Fibroblast of mammary gland (primary cell): Measurements from ENCODE around the gene RGL1.

Experiments
- DNase-seq: peaks from one replicate; pipeline ENCODE4 v3.0.0-alpha.2; 2010; ENCODE audit warnings: low read depth
- H3K4me3 ChIP-seq: 2 replicates; pipeline ENCODE4 v1.5.1; 2011; ENCODE audit warnings: low read depth, mild to moderate bottlenecking, low read length, moderate library complexity; ENCODE audit not compliant: control insufficient read depth
- TF ChIP-seq, protein P1 (sequence below): conservative IDR thresholded peaks from 2 replicates; pipeline ENCODE4 v1.5.1; 2011; ENCODE audit warnings: low read depth, low read length, inconsistent platforms; ENCODE audit not compliant: control insufficient read depth, insufficient read depth

Gene RGL1

DNA sequence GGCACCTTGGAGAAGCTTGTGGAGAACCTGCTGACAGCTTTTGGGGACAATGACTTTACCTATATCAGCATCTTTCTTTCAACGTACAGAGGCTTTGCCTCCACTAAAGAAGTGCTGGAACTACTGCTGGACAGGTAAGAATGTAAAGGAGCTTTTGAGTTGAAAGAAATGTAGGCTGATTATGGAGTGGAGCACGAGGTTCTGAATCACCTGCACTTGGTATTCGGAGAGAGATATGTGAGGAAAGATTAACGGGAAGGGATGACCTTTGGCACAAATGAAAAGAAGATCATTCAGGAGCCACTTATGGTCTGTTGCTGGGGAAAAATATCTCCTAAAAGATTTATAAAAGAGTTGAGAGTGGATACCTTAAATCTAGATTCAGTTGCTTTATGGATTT is 42.7 kb downstream of the RGL1 start:
- DNase-seq = no peak
- no peak overlapping the region for H3K4me3 ChIP-seq
- TF ChIP-seq, protein P1, sequence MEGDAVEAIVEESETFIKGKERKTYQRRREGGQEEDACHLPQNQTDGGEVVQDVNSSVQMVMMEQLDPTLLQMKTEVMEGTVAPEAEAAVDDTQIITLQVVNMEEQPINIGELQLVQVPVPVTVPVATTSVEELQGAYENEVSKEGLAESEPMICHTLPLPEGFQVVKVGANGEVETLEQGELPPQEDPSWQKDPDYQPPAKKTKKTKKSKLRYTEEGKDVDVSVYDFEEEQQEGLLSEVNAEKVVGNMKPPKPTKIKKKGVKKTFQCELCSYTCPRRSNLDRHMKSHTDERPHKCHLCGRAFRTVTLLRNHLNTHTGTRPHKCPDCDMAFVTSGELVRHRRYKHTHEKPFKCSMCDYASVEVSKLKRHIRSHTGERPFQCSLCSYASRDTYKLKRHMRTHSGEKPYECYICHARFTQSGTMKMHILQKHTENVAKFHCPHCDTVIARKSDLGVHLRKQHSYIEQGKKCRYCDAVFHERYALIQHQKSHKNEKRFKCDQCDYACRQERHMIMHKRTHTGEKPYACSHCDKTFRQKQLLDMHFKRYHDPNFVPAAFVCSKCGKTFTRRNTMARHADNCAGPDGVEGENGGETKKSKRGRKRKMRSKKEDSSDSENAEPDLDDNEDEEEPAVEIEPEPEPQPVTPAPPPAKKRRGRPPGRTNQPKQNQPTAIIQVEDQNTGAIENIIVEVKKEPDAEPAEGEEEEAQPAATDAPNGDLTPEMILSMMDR = no peak

DNA sequence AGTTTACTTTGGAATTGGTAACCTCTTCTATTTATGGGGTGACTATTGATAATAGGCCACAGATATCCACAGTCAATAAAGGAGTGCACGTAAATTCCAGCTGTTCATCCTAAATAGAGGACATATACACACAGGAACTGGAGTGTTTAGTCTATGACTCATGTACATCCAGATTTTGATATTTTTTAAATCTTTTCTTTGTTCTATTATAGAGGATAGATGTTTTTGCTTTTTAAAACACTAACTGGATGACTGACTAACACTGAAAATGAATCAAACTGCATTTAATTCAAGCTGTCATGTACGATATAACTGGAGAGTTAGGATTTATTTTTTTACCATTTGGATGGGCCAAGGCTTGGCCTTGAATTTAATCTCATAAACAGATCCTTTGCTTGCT is 45.9 kb downstream of the RGL1 start:
- DNase-seq = no peak
- TF ChIP-seq, protein P1 = no peak
- no peak overlapping the region for H3K4me3 ChIP-seq

DNA sequence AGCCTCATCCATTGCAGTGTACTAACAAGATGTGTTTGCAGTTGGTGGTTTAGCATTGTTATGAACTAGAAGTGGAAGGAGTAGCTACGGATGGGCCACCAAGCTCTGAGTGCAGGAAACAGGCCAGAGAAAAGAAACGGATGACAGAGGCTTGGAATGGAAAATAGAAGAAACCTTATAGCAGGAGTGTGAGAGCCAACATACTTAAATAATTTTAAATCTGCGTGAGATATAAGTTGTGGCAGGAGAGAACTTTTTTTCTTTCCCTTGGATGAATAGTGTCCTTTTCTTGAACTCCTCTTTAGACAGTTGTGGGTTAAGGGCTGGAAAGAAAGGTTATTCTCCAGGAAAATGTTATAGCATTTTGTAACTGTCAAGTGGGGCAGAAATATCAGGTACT is 54.2 kb downstream of the RGL1 start:
- no peak for DNase-seq
- TF ChIP-seq, protein P1 = no peak
- no peak overlapping the region for H3K4me3 ChIP-seq

DNA sequence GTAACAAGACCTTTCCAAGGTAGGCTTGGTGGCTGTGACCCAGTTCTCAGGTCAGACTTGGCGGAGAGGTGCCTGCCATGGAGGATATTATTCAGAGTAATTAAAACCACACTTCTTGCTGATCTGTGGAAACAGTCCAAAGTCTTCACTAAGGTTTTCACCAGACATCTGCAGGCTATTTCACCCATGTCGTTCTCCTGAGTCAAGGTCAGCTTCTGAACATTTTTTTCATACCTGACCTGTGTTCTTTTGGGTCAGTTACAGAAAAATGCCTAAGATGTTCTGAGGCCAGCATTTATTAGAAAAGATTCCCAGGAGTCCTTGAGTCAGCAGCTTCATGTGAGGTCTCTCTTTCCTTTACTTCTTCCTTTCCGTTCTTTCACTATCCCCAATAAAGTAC is 54.9 kb downstream of the RGL1 start:
- TF ChIP-seq, protein P1 = no peak
- no peak overlapping the region for H3K4me3 ChIP-seq
- peak; percentile 84 for DNase-seq

DNA sequence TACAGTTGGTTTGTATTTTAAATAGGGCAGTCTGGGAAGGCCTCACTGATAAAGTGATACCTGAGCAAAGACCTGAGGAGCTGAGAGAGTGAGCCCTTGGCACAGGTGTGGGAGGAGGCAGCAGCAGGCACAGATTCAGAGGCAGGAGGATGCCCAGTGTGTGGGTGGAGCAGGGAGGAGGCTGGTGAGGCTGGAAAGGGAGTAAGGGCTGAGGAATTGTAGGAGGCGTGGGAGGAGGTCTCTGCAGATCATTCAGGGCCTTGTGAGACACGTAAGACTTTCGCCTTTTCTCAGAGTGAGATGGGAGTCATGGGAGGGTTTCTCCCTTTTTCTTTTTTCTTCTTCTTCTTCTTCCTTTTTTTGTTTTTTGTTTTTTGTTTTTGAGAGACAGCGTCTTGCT is 58.0 kb downstream of the RGL1 start:
- TF ChIP-seq, protein P1 = no peak
- no peak for DNase-seq
- no peak overlapping the region for H3K4me3 ChIP-seq

DNA sequence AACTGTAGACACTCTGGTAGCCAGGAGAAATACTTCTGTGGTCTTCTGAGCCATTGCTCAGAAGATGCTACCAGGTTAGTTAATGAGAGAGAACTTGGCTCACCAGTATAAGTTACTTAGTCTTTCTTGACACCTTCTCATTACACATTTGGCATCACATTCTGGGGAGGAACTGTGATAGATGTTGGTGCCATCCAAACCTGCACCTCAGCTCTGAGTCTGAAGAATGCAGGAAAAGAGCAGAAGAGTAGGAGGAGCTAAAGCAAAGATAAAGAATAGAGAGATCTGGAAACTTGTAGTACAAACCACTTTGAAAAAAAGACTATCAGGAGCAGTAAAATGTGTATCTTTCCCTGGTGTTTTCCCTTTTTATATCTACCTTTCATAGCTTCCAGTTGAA is 58.9 kb downstream of the RGL1 start:
- no peak for DNase-seq
- H3K4me3 ChIP-seq = no peak overlapping the region
- TF ChIP-seq, protein P1 = no peak

DNA sequence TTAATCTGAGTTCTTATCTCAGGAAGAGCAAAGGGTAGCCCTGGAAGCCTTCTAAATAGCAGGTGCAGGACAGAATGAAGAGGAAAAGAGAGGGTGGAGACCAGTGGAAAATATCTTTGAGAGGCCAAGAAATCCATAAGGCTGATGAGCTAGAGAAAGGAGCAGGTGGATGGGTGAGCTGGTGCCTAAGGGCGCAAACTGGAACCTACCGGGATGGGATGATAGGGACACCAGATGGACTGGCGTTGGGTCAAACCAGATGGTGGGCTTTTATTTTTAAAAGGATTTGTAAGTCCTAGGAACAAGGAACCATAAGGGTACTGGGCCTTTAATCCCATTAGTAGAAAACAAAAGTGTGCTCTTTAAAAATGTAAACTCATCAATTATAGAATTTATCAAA is 59.7 kb downstream of the RGL1 start:
- H3K4me3 ChIP-seq = no peak overlapping the region
- TF ChIP-seq, protein P1 = no peak
- DNase-seq = no peak
